Urinary bladder (tissue), 4 donors: ENCODE data around the gene UBR4. TPM values are rescaled to one million over a fixed set of nuclear protein-coding genes. Genes with fewer than 3 reads are reported as not detected.
"Not testable (repeated sequence)": the region's sequence is repeated elsewhere in the genome, so short reads cannot be mapped to it uniquely, and the experiment has no call there.

Experiments used
- DNase-seq: peaks from one replicate; pipeline ENCODE4 v3.0.0-alpha.2; 2015; ENCODE audit errors: extremely low spot score
- H3K27ac ChIP-seq: one replicate; pipeline ENCODE4 v1.5.1; 2013; ENCODE audit warnings: low read depth, mild to moderate bottlenecking, moderate library complexity
- H3K36me3 ChIP-seq: one replicate; pipeline ENCODE4 v1.6.1; 2013; ENCODE audit warnings: mild to moderate bottlenecking, moderate library complexity; ENCODE audit not compliant: insufficient read depth
- H3K4me1 ChIP-seq: one replicate; pipeline ENCODE4 v1.6.1; 2013; ENCODE audit warnings: mild to moderate bottlenecking, moderate library complexity; ENCODE audit not compliant: insufficient read depth
- H3K4me3 ChIP-seq: one replicate; pipeline ENCODE4 v1.5.1; 2013; ENCODE audit warnings: low read depth, low read length
- WGBS: extraction: QIAGEN DNeasy Blood & Tissue Kit; methylation state at CpG from one replicate; pipeline ENCODE4 v1.1.7; 2013; 5-methylcytosine and 5-hydroxymethylcytosine counted together
- polyA plus RNA-seq: library from polyadenylated mRNA; stranded (reverse); fragments of 200-250 nt; gene quantifications from one replicate; pipeline ENCODE4 v1.2.3, GENCODE V29; 2013
- total RNA-seq: library from RNA; depleted of rRNA; stranded (reverse); fragments of >200 nt; gene quantifications from one replicate; pipeline ENCODE4 v1.2.3, GENCODE V29; 2014
- donor health status: healthy with polysubstance abuse.
- donor health status: healthy.

Gene UBR4
- total and polyA plus RNA-seq, 2 donors = 118 to 121 TPM

- not testable (repeated sequence) for H3K4me1 ChIP-seq, H3K27ac ChIP-seq, DNase-seq, H3K36me3 ChIP-seq, H3K4me3 ChIP-seq
- 66% methylated on average over 16 of the region's 16 CpGs for WGBS
Observed at GRCh38 chr1:19231736-19232523, 21.9 kb upstream of the UBR4 start.

- H3K4me3 ChIP-seq = no peak overlapping the region
- H3K4me1 ChIP-seq = no peaks in the 10 kb centered on the region
- H3K27ac ChIP-seq = no peak overlapping the region
- no peak for DNase-seq
- peaks cover 2% of the 10 kb centered on the region for H3K36me3 ChIP-seq
- 81% methylated on average over 6 of the region's 6 CpGs for WGBS
Observed at GRCh38 chr1:19229828-19230325, 19.8 kb upstream of the UBR4 start.

- Histone ChIP-seq H3K27ac (no peak overlapping the region), H3K4me1 (no peaks in the 10 kb centered on the region), H3K36me3 (peaks cover 2% of the 10 kb centered on the region), H3K4me3 (no peak overlapping the region)
- no peak for DNase-seq
- 74% methylated on average over 3 of the region's 3 CpGs for WGBS
Observed at GRCh38 chr1:19229229-19229628, 19.2 kb upstream of the UBR4 start.

GRCh38 chr1:19222979-19223824 is 13.1 kb upstream of the UBR4 start:
- H3K36me3 ChIP-seq = no peaks in the 10 kb centered on the region
- WGBS = 91% methylated on average over 15 of the region's 15 CpGs

GRCh38 chr1:19222573-19222972 is 12.5 kb upstream of the UBR4 start:
- Histone ChIP-seq H3K4me1 (no peaks in the 10 kb centered on the region), H3K36me3 (no peaks in the 10 kb centered on the region), H3K4me3 (no peak overlapping the region), H3K27ac (no peak overlapping the region)
- WGBS = 95% methylated on average over 11 of the region's 11 CpGs
- DNase-seq = no peak

More at GRCh38 chr1:19222979-19223824, 13.1 kb upstream of the UBR4 start:
- no peak for DNase-seq
- H3K27ac ChIP-seq = no peak overlapping the region
- no peak overlapping the region for H3K4me3 ChIP-seq
- no peaks in the 10 kb centered on the region for H3K4me1 ChIP-seq

- Histone ChIP-seq H3K36me3 (peaks cover 2% of the 10 kb centered on the region), H3K4me3 (no peak overlapping the region), H3K4me1 (no peaks in the 10 kb centered on the region), H3K27ac (no peak overlapping the region)
- DNase-seq = no peak
- WGBS = 62% methylated on average over 7 of the region's 7 CpGs
Observed at GRCh38 chr1:19220991-19221390, 10.9 kb upstream of the UBR4 start.

- 90% methylated on average over 8 of the region's 8 CpGs for WGBS
- DNase-seq = no peak
- H3K4me3 ChIP-seq = no peak overlapping the region
- peaks cover 2% of the 10 kb centered on the region for H3K36me3 ChIP-seq
- H3K27ac ChIP-seq = no peak overlapping the region
- H3K4me1 ChIP-seq = no peaks in the 10 kb centered on the region
Observed at GRCh38 chr1:19220080-19220846, 10.2 kb upstream of the UBR4 start.

GRCh38 chr1:19219451-19219850 is 9.4 kb upstream of the UBR4 start:
- peaks cover 2% of the 10 kb centered on the region for H3K36me3 ChIP-seq
- no peak overlapping the region for H3K27ac ChIP-seq
- WGBS = 45% methylated on average over 7 of the region's 7 CpGs

GRCh38 chr1:19216585-19216984 is 6.5 kb upstream of the UBR4 start:
- H3K4me1 ChIP-seq, H3K27ac ChIP-seq, H3K4me3 ChIP-seq, DNase-seq, H3K36me3 ChIP-seq: not testable (repeated sequence)
- 96% methylated on average over 4 of the region's 4 CpGs for WGBS

More at GRCh38 chr1:19219451-19219850, 9.4 kb upstream of the UBR4 start:
- H3K4me3 ChIP-seq = no peak overlapping the region
- H3K4me1 ChIP-seq = no peaks in the 10 kb centered on the region
- no peak for DNase-seq

GRCh38 chr1:19213580-19213979 is 3.5 kb upstream of the UBR4 start:
- DNase-seq = no peak
- 98% methylated on average over 1 of the region's 1 CpG for WGBS
- peaks cover 2% of the 10 kb centered on the region for H3K36me3 ChIP-seq
- H3K4me3 ChIP-seq = no peak overlapping the region
- H3K4me1 ChIP-seq = no peaks in the 10 kb centered on the region
- no peak overlapping the region for H3K27ac ChIP-seq

GRCh38 chr1:19212167-19212566 is 2.1 kb upstream of the UBR4 start:
- Histone ChIP-seq H3K27ac (no peak overlapping the region), H3K36me3 (peaks cover 2% of the 10 kb centered on the region)

GRCh38 chr1:19210772-19211549 is 895 bp upstream of the UBR4 start:
- peak overlapping the region; percentile 95 for H3K27ac ChIP-seq
- H3K36me3 ChIP-seq = no peaks in the 10 kb centered on the region
- peak overlapping the region; percentile 85 for H3K4me3 ChIP-seq
- WGBS = 18% methylated on average over 12 of the region's 12 CpGs
- no peaks in the 10 kb centered on the region for H3K4me1 ChIP-seq
- DNase-seq = no peak

More at GRCh38 chr1:19212167-19212566, 2.1 kb upstream of the UBR4 start:
- DNase-seq = no peak
- no peaks in the 10 kb centered on the region for H3K4me1 ChIP-seq
- H3K4me3 ChIP-seq = no peak overlapping the region
